NCI-H1105 treated with DMSO at 0.1 percent for 48 hours (cell line): ENCODE data around the gene PLD1.
"Not testable (repeated sequence)": the region's sequence is repeated elsewhere in the genome, so short reads cannot be mapped to it uniquely, and the experiment has no call there.

Experiments
- DNase-seq: peaks from one replicate; lab custom pipeline; 2025; lab: John Stamatoyannopoulos, UW

The PLD1 gene

DNA sequence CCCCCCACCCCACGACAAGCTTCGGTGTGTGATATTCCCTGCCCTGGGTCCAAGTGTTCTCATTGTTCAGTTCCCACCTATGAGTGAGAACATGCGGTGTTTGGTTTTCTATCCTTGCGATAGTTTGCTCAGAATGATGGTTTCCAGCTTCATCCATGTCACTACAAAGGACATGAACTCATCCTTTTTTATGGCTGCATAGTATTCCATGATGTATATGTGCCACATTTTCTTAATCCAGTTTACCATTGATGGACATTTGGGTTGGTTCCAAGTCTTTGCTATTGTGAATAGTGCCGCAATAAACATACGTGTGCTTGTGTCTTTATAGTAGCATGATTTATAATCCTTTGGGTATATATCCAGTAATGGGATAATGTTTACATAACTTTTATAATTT is 4.4 kb upstream of the PLD1 start:
- not testable (repeated sequence) for DNase-seq

DNA sequence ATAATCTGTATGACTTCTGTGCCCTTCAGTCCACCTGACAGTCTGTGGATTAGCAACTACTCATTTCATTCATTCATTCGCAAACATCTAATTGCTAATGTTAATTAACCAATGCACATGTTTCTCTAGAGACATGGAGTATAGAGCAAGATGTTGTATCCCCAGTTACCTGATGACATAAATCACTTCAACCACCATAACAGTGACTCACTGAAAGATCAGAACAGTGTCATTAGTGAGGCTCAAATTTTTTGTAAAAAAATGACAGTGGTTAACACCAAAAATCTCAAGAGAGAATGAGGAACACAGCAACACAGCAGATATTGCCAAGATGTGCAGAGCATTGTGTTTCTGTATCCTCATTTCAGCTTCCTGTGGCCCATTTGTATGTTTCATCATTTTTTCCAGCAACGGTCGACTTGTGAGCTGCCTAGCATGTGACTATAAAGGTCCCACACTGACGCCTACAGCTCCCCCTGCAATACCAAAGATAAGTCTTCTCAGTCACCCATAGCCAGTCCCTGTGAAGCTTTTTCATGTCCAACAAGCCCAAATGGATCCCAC is 3.7 kb upstream of the PLD1 start:
- no peak for DNase-seq

DNA sequence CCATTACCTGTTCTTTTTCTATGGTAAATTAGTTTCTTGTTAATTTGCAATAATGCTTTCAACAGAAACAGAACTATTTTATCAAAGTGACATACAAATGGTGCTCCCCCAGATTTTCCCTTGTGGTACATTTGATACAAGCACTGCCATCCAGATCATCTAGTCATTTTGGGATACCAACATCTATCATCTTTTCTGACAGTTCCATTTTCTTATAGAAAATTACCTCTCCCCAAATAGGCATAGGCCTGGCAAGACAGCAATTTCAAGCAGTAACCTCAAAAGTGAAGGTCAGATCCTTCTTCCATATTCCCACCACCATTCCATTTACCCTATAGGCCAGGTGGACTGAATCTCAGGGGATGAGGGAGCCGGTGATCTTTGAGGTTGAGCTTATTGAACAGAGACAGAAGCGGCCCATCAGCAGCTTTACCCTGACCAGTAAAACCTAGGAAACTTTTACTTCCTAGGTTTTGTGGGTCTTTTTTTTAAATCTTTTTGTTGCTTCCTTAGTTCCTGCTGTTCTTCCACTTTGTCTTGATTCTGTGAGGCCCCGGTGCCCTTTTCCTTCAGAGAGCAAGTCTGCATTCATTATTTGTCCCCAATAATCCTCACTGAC is 3.1 kb upstream of the PLD1 start:
- no peak for DNase-seq

DNA sequence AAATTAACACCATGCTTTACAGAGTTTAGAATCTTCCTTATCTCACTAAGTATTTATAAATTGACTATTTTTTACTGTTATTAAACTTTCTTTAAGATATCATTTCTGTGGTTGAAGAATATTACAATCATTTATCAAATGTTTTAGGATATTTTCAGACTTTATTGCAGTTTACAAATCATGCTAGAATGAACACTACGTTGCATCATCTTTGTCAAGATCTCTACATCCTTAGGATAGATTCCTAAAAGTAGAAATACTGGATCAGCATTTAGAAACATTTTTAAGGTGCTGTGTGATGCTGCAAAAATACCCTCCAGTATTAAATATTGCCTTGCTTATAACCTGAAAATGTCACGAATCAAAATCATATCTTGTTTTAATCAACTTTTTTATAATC is 2.5 kb upstream of the PLD1 start:
- DNase-seq = no peak

DNA sequence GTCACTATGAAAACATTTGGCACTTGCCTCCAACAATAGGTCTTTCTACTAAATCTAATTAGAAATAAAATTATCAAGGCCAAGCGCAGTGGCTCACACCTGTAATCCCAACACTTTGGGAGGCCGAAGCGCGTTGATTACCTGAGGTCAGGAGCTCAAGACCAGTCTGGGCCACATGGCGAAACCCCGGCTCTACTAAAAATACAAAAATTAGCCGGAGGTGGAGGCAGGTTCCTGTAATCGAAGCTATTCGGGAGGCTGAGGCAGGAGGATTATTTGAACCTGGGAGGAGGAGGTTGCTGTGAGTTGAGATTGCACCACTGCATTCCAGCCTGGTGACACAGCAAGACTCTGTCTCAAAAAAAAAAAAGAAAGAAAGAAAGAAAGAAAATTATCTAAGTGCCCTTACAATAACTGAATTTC is 1.6 kb upstream of the PLD1 start:
- no peak for DNase-seq

DNA sequence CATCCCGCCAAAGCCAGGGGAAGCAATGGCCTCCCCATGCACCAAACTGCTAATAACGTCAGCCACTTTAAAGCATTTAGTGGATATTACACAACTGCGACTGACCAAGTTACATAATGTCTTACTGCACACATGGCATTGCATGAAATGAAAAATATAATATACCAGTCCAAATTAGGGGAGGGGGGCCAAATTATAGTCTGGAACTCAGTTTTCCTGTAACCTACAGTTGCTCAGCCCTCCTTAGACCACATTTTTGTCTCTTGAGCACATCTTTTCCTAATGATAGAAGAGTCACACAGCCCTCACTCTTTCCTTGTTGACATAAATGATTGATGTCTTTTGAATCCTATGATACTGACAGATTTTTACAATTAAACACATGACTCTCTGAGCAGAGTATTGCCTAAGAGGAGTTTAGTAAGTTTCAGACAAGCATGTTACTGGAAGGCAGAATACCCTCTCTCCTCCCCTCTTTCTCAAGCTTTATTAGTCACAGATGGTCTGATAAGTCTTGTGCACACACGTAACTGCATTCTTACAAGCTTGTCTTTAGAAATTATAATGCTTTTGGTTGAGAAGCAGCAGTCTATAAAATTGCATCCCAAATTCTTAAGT is 1.1 kb upstream of the PLD1 start:
- DNase-seq = no peak

DNA sequence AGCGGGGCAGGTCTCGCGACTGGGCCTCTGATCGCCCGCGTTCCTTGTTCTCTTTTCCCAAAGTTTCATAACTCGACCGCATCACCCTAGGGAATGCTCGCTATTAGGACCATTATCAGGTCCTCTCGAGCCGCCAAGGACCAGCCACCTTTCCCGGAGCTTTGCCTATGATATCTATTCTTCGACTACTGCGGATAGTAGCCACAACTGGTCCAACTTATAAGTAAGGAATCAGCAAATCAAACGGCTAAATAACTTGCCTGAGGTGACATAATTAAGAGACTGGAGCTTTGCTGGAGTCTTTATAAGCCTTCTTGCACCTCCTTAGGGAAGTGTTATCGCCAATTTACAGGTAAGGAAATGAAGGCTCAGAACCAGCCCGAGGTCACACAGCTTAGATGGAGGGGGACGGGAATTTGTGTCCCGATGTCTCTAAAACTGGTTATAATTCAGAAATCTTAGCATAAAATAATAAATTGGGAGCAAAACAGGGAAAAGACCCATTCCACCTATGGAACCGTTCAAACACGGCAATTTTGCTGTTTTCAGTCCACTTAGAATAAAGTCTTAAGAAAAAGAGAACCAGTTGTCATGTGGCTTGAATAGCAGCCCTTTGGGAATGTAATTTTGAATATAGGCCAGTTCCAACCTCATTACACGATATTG is 479 bp upstream of the PLD1 start:
- DNase-seq = no peak

DNA sequence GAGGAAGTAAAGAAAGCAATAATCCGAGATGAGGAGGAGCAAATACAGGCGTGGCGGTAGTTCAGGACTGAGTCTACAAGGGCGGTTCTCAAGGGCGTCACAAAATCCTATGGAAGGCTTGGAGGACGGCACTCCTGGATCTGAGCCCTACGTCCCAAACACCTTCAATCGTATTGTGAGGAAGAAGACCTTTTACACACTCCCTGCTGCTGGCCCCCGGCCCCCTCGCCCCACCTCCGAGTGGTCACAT is 747 bp downstream of the PLD1 start:
- DNase-seq = no peak

DNA sequence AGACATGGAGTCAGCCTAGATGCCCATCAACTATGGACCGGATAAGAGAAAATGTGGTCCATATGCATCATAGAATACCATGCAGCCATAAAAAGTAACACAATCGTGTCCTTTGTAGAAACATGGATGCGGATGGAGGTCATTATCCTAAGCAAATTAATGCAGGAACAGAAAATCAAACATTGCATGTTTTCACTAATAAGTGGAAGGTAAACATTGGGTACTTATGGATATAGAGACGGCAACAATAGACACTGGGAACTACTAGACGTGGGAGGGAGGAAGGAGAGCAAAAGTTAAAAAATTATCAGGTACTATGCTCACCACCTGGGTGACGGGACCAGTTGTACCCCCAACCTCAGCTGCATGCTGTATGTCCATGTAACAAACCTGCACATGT is 2.5 kb downstream of the PLD1 start:
- DNase-seq = no peak

DNA sequence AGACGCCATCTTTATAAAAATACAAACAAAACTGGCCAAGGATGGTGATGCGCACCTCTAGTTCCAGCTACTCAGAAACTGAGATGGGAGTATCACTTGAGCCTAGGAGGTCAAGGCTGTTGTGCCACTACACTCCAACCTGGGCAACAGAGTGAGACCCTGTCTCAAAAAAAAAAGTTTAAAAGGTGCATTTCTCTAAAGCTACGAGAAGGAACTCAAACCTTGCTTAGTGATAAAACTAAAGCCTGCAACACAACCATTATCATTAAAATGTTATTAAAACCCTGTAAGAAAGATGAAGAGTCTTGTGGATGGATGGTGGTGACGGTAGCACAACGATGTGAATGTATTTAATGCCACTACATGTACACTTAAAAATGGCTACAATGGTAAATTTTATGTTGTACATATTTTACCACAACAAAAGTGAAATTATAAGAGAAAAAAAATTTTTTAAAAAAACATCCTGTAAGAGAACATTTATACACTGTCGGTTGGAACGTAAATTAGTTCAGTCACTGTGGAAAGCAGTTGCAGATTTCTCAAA is 3.1 kb downstream of the PLD1 start:
- DNase-seq = no peak

DNA sequence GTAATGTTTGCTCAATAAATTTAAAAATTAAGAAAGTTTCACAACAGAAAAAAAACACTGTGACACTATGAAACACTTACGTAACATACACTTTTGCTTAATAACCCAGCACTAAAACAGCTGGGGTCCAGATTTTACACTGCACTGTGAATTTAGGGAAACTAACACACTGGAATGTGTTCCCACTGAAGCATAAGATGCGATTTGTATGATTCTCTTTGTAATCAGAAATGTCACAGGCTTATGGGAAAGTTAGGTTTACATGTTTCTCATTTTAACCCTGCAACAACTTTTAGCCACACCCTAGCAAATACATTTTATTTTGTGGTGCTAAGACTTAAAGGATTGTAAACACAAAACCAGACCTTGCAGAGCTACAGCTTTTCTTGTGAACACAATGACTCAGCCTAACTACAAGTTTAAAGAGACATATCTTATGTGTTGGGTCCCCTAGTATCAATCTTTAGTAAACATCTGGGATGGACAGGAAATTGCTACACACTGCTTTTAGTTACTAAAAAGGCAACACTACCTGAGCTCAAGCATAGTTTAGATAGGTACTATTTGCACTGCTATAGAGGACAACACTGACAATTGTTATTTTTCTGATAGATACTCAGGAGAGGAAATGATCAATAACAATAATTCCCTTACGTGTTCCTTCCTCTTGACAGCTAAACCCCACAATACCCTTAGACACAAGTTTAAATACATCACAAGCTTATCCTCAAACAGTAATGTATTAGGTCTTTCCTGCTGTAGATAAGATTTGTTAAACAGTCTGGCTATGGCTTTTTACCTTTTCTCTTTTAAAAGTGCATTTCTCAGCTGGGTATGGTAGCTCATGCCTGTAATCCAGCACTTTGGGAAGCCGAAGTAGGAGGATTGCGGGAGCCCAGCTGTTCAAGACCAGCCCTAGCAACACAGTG is 3.8 kb downstream of the PLD1 start:
- DNase-seq = no peak

DNA sequence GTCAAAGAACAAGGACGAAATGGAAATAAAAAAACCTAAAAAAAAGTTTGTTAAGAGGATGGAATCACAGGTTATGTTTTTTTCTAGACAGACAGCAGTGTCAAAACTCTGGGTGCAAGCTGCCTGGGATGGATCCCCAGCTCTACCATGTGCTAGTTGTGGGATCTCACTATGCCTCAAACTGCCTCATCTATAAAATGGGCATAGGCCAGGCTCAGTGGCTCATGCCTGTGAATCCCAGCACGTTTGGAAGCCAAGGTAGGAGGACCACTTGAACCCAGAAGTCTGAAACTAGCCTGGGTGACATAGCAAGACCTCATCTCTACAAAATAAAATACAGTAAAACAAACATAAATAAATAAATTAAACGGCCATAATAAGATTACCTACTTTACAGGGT is 4.6 kb downstream of the PLD1 start:
- no peak for DNase-seq

DNA sequence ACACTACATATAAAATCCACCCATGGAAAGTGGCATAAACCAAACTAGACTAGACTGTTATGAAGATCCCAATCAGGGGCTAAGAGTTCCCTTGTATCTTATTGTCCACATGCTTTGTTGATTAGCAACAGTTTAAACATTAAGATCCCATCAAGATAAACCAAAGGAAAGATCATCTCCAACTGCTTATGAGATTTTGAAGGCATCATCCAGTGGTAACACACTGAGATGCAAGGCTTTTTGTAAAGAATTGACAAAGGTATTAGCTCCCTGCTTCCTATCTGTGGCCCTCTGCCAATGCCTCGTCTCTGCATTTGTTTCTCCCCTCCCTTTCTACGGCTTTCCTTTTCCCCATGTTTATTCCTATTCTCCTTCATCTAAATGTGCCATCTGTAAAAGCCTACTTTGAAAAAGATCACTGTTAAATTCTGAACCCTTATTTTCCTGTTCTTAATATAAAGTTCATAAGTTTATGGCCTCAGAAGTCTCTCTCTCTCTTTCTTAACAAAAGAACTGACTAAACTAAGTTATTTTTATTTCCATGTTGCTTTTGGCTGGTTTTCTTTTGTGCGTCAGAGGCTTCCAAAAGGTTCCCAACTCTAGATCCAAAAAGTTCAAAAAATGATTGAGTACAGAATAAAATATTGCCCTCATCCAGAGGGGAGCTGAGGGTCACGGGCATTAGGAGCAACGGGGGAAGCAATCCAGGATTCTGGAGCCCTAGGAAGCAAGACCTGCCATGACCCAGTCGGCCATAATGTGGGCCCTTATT is 5.5 kb downstream of the PLD1 start:
- no peak for DNase-seq

DNA sequence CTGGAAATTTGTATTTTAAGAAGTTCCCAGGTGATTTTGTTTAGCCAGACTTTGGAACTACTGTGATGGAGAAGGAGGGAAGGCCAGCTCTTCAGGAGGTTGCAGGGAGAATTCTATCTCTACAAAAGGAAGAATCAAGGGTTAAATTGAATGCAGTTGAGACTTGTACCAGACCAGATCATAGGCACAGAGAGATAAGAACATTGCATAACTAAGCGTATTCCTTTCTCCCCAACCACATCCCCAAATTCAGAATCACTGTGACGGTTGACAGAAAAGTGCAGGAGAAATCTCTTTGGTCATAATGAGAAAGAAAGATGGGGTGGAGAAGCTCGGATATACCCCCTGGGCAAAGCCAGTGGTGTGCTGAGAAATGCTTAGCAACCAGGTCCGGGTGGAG is 7.2 kb downstream of the PLD1 start:
- DNase-seq = no peak

DNA sequence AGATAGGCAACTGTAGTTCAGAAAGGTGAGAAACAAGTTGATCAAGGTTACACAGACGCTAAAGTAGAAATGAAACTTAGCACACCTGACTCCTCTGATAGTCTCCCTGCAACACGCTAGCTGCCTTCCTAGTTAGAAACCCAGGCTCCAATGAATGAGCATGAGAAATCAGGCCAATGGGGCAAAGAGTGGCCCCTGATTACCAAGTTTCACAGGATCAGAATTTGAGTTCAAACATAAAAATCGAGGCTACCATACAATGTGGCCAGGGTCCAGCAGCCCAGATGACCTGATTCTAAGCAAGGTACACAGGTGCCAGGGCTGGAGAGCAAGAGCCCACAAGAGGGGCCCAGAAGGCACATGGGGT is 7.7 kb downstream of the PLD1 start:
- no peak for DNase-seq

DNA sequence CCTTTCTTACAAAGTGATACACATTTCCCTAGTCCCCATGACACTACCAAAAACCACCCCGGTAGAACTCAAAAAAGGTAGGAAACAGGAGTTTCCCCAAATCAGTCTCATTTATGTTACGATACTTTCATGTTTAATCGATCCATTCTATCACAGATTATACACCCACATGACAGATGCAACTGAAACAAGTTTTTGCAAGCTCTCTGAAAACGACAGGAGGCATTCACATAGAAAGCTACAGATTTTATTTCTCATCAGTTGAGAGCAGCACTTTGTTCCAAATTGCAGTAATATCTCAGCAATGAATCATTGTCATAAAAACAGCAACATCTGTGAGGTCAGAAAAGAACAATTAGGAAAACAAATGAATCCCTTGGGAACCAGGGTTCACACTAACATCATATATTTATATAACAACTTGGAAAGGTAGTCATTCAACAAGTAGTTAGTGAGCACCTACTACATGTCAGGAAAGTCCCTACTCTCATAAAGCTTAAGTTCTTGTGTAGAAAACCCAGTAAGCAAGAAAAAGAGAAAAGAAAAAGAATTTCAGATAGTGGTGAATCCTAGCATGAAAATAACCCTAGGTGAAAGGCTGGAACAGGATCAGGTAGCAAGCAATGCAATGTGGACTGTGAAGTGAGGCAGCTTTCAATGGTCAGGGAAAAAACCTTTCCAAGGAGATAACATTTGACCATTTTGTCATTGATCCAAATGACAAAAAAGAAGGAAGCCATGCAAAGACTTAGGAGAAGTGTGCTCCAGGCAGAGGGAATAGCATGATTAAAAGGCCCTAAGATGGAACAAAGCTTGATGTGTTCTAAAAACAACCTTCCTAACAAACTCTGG is 8.3 kb downstream of the PLD1 start:
- no peak for DNase-seq

DNA sequence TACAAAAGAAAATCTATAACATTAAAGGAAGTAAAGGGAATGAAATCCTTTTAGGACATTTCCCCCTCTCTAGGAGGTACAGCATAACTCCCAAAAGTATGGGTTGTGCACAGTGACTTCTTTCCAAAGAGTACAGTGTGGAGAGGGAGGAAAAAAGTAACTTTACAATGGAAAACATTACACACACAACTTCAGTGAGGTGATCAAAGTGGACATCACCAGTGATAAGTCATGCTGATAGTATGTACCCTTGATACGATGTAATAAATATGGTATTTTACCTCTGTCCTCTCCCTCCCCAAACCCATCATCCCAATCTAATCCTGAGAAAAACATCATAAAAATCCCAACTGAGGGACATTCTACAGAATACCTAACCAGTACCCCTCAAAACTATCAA is 10.8 kb downstream of the PLD1 start:
- no peak for DNase-seq

DNA sequence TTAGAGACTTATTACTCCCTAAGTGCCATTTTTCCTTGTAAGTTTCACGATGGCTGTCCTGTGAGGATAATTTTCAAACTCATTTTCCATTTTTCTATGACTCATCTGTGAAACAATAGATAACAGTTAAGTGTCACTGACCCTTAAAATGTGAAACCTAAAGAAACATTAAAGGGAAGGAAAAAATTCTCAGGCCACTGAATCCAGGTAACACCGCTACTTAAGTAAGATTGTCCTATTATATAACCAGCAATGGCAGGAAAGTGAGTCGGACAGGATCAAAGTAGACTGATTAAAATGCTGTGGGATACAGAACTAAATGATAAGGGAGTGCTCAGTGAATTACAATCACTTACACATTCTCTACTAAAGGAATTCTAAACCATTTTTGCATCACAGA is 12.4 kb downstream of the PLD1 start:
- DNase-seq = no peak

DNA sequence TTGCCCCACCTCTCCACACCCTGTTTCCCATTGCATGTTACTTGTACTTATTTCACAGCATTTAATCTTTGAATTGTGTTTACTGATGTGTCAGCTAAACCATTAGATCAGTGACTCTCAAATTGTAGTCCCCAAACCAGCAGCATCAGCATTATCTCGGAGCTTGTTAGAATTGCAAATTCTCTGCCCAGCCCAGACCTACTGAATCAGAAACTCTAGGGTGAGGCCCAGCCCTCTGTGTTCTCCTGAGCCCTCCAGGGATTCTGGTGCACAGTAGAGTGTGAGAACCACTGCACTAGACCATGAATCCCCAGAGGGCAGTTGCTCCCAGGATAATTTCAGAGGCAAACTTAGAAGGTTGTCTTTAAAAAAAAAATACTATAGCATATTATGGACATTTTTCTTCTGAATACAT is 13.0 kb downstream of the PLD1 start:
- no peak for DNase-seq

DNA sequence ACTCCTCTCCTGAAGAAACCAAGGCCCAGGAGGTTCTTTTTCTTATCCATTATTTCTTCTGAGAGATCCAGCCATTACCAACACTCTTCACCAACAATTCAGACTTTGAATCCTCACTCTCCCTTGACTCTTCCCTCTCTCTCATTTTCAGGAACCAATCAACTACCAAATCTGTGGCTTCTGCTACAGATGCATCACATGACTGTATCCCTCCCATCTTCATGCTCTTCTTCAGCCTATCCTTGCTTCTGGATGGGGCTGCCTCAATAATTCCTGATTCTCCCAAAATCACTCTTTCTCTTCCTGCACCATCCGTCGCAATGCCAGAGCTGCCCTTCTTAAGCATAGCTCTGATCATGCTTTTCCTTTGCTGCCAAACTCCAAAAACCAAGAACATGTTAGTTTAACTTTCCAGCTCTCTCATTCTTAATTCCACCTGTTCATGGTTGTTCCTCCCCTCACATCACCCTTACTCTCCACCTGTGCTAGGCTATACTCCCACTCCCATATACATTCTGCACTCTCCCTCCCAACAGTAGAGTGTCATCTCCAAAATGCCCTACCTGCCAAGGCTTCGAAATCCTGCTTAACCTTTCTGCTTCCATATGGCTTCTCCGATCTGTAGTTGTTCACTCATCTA is 13.5 kb downstream of the PLD1 start:
- DNase-seq = no peak
